HCT116 (cell line): Measurements from ENCODE around the gene RNGTT. TPM values are rescaled to one million over a fixed set of nuclear protein-coding genes. Genes with fewer than 3 reads are reported as not detected.

Source experiments
- ATAC-seq: fragments of 200-7000 bp; cut with Tn5 transposase; 2 replicates; pipeline ENCODE4 v1.9.1; 2020; ENCODE audit warnings: mild to moderate bottlenecking, moderate library complexity
- BruUV-seq: library from RNA; stranded (reverse); fragments of 400-500 nt; replicated peaks from 2 replicates; lab custom pipeline; 2021; lab: Mats Ljungman, UMichigan
- CTCF ChIA-PET: fragments of 300-600 bp; sonication (Branson Sonifier 250); formaldehyde crosslinking; loops from one replicate; lab custom pipeline; 2021; ENCODE audit warnings: antibody characterized with exemption; lab: Charles Lee
- POLR2A ChIA-PET: fragments of 300-600, 350-600 bp; sonication (Branson Sonifier 250); formaldehyde crosslinking; loops from one replicate; lab custom pipeline; 2021; ENCODE audit warnings: antibody characterized with exemption; lab: Charles Lee
- RAD21 ChIA-PET, 2 experiments: fragments of 300-600 bp; sonication (Branson Sonifier 250); formaldehyde crosslinking; loops; one replicate each; lab custom pipeline; 2023; ENCODE audit warnings: low total read pairs in 2 of 2; ENCODE audit not compliant: uncharacterized antibody in 2 of 2, unreplicated experiment in 2 of 2, low non-redundant PET in 1 of 2; lab: Charles Lee
- DNase-seq: peaks from one replicate; pipeline ENCODE4 v3.0.0-alpha.2; 2010; ENCODE audit warnings: low read depth, low spot score
- H2AFZ ChIP-seq: fragments of 200-600 bp; shearing (Covaris generic), sonication (generic); 2 replicates; pipeline ENCODE4 v1.6.1; 2017; ENCODE audit warnings: low read depth, mixed run types, mixed read lengths, antibody characterized with exemption, low read length; ENCODE audit not compliant: poor library complexity, severe bottlenecking
- H3K27ac ChIP-seq: 2 replicates; pipeline ENCODE4 v1.5.1; 2012; ENCODE audit warnings: low read depth, low read length
- H3K27me3 ChIP-seq: fragments of 200-600 bp; sonication (generic); 2 replicates; pipeline ENCODE4 v1.6.1; 2016; ENCODE audit warnings: mixed run types, low read length, mixed read lengths; ENCODE audit not compliant: insufficient read depth
- H3K36me3 ChIP-seq, 2 experiments: fragments of 200-500 bp in 1 of 2; fragments of 200-600 bp in 1 of 2; sonication (Bioruptor generic) in 1 of 2; sonication (generic) in 1 of 2; 2 replicates each; pipeline versions ENCODE4 v1.5.1 to v1.6.1; 2014 to 2016; ENCODE audit warnings: low read length in 2 of 2, inconsistent platforms in 1 of 2, mixed read lengths in 1 of 2, mixed run types in 1 of 2; ENCODE audit not compliant: insufficient read depth in 2 of 2, control insufficient read depth in 1 of 2
- H3K4me1 ChIP-seq, 2 experiments: fragments of 200-600 bp in 1 of 2; sonication (generic) in 1 of 2; 2 replicates each; pipeline versions ENCODE4 v1.5.1 to v1.6.1; 2012 to 2017; ENCODE audit warnings: low read length in 2 of 2, inconsistent platforms in 1 of 2, mild to moderate bottlenecking in 1 of 2, mixed read lengths in 1 of 2, mixed run types in 1 of 2, moderate library complexity in 1 of 2; ENCODE audit not compliant: insufficient read depth in 2 of 2, control insufficient read depth in 1 of 2
- H3K4me2 ChIP-seq: fragments of 200-600 bp; sonication (generic); 2 replicates; pipeline ENCODE4 v1.6.1; 2017; ENCODE audit warnings: mixed run types, low read length, mixed read lengths
- H3K4me3 ChIP-seq, 2 experiments: fragments of 200-600 bp in 1 of 2; sonication (generic) in 1 of 2; replicated peaks in 1 of 2; 2 replicates each; pipeline ENCODE4 v1.5.1; 2011 to 2016; ENCODE audit warnings: low read length in 2 of 2, control low read depth in 1 of 2, low read depth in 1 of 2, mild to moderate bottlenecking in 1 of 2, mixed read lengths in 1 of 2, mixed run types in 1 of 2
- H3K79me2 ChIP-seq: fragments of 200-600 bp; sonication (generic); 2 replicates; pipeline ENCODE4 v1.6.1; 2017; ENCODE audit warnings: mild to moderate bottlenecking, mixed run types, low read length, moderate library complexity, mixed read lengths; ENCODE audit not compliant: insufficient read depth
- H3K9ac ChIP-seq: fragments of 200-600 bp; sonication (generic); 2 replicates; pipeline ENCODE4 v1.6.1; 2016; ENCODE audit warnings: low read length, mixed read lengths
- H3K9me2 ChIP-seq: fragments of 200-600 bp; sonication (generic), shearing (Covaris generic); 2 replicates; pipeline ENCODE4 v1.6.1; 2017; ENCODE audit warnings: mixed run types, mild to moderate bottlenecking, moderate library complexity; ENCODE audit not compliant: insufficient read depth
- H3K9me3 ChIP-seq, 2 experiments: fragments of 200-500 bp in 1 of 2; fragments of 200-600 bp in 1 of 2; sonication (Bioruptor generic) in 1 of 2; sonication (generic) in 1 of 2; 2 replicates each; pipeline ENCODE4 v1.6.1; 2014 to 2017; ENCODE audit warnings: low read length in 2 of 2, mixed read lengths in 2 of 2, inconsistent platforms in 1 of 2, low read depth in 1 of 2, mild to moderate bottlenecking in 1 of 2, mixed run types in 1 of 2, moderate library complexity in 1 of 2; ENCODE audit not compliant: control insufficient read depth in 1 of 2, insufficient read depth in 1 of 2
- H4K20me1 ChIP-seq: fragments of 200-600 bp; sonication (generic), shearing (Covaris generic); 2 replicates; pipeline ENCODE4 v1.6.1; 2017; ENCODE audit warnings: mixed run types, mild to moderate bottlenecking, moderate library complexity; ENCODE audit not compliant: insufficient read depth
- ATF3 ChIP-seq: IDR thresholded peaks from 2 replicates; pipeline ENCODE4 v1.6.1; 2012
- CEBPB ChIP-seq: IDR thresholded peaks from 2 replicates; pipeline ENCODE4 v1.6.1; 2012; ENCODE audit warnings: low read depth
- ELF1 ChIP-seq: IDR thresholded peaks from 2 replicates; pipeline ENCODE4 v1.6.1; 2012; ENCODE audit warnings: low read depth, borderline replicate concordance
- EZH2 ChIP-seq: fragments of 200-600 bp; sonication (generic); IDR thresholded peaks from 2 replicates; pipeline ENCODE4 v1.6.1; 2017; ENCODE audit warnings: antibody characterized with exemption, mixed run types
- JUND ChIP-seq: IDR thresholded peaks from 2 replicates; pipeline ENCODE4 v1.6.1; 2012
- POLR2AphosphoS5 ChIP-seq: IDR thresholded peaks from 2 replicates; pipeline ENCODE4 v1.6.1; 2011; ENCODE audit warnings: mild to moderate bottlenecking, low read depth, low read length, moderate library complexity
- REST ChIP-seq: IDR thresholded peaks from 2 replicates; pipeline ENCODE4 v1.6.1; 2012; ENCODE audit warnings: low read depth
- SIN3A ChIP-seq: IDR thresholded peaks from 2 replicates; pipeline ENCODE4 v1.6.1; 2012; ENCODE audit warnings: low read depth
- SP1 ChIP-seq: IDR thresholded peaks from 2 replicates; pipeline ENCODE4 v1.6.1; 2012; ENCODE audit warnings: low read depth
- YY1 ChIP-seq: IDR thresholded peaks from 2 replicates; pipeline ENCODE4 v1.6.1; 2011; ENCODE audit warnings: low read length, low read depth, moderate library complexity, mild to moderate bottlenecking; ENCODE audit not compliant: insufficient replicate concordance; ENCODE audit errors: extremely low read depth
- ZFX ChIP-seq: fragments of 450-650 bp; IDR thresholded peaks from 2 replicates; pipeline ENCODE4 v1.6.1; 2017
- intact Hi-C: fragments of 100-400 bp; cut with micrococcal nuclease; formaldehyde crosslinking; loops from 2 replicates; pipeline ENCODE4 v1.10.0; 2022
- total RNA-seq: library from RNA; stranded (reverse); gene quantifications from one replicate; pipeline ENCODE4 v1.2.1, GENCODE V29; 2021; ENCODE audit not compliant: unreplicated experiment
- TF ChIP-seq, protein P1 (sequence below), 3 experiments: fragments of 200-600 bp in 1 of 3; sonication (generic) in 1 of 3; IDR thresholded peaks in 2 of 3; conservative IDR thresholded peaks in 1 of 3; 2 replicates each; pipeline ENCODE4 v1.5.1; 2012 to 2017; ENCODE audit warnings: low read depth in 2 of 3, low read length in 2 of 3, antibody characterized with exemption in 1 of 3, borderline replicate concordance in 1 of 3, control low read depth in 1 of 3, mild to moderate bottlenecking in 1 of 3, mixed read lengths in 1 of 3, mixed run types in 1 of 3, moderate library complexity in 1 of 3; ENCODE audit not compliant: insufficient read depth in 1 of 3

RNGTT gene
- total RNA-seq, 1 experiment from 2014 or later = 23.0 TPM

GRCh38 chr6:88872962-88873361 lies 90.5 kb downstream of the RNGTT start:
- Histone ChIP-seq H3K9me3 (no peaks in the 10 kb centered on the region), H3K9ac (no peak overlapping the region), H3K36me3 (no peaks in the 10 kb centered on the region), H3K27ac (no peak overlapping the region), H3K4me1 (peaks cover 0 to 8% of the 10 kb centered on the region in 2 experiments; a peak in 2 of 4 replicates), H3K79me2 (no peaks in the 10 kb centered on the region), H3K27me3 (no peaks in the 10 kb centered on the region), H3K4me3 (no peak overlapping the region), H2AFZ (no peak overlapping the region), H3K4me2 (no peak overlapping the region), H3K9me2 (no peaks in the 10 kb centered on the region), H4K20me1 (no peaks in the 10 kb centered on the region)
- intact Hi-C loops = loop anchor here (10.0 kb wide), 1 partner anchor 1738 kb away; no protein-coding TSS in a partner anchor
- BruUV-seq = no TSS peak
- ChIA-PET RAD21 (no interaction called here), CTCF (no interaction called here), POLR2A (no interaction called here)
- DNase-seq (no peak), ATAC-seq (no peak)
- no peak for TF ChIP-seq SP1
- TF ChIP-seq SIN3A = no peak
- TF ChIP-seq POLR2AphosphoS5 = no peak
- TF ChIP-seq YY1 = no peak
- no peak for TF ChIP-seq EZH2

DNA sequence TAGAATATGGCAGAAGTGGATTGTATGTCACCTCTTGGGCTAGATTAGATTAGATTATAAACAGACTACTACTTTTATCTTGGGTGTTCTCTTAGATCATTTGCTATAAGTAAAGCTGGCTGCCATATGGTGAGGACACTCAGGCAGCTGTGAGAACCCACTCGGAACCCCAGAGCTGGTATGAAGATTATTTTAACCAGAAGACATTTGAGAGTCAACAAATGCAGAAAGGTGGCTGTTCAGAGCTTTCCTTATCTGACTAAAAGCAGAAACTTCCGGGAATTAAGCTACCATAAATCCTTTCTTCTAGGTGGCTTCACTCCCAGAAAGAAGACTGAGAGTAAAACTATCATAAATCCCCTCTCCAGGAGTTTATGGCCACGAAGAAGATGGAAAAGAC lies 91.9 kb downstream of the RNGTT start:
- Histone ChIP-seq H3K4me3 (no peak overlapping the region), H3K4me1 (peaks cover 0 to 8% of the 10 kb centered on the region in 2 experiments; a peak in 2 of 4 replicates), H3K27ac (no peak overlapping the region), H4K20me1 (no peaks in the 10 kb centered on the region), H3K9me2 (no peaks in the 10 kb centered on the region), H2AFZ (no peak overlapping the region), H3K27me3 (no peaks in the 10 kb centered on the region), H3K9ac (no peak overlapping the region), H3K36me3 (no peaks in the 10 kb centered on the region), H3K79me2 (no peaks in the 10 kb centered on the region), H3K4me2 (no peak overlapping the region), H3K9me3 (no peaks in the 10 kb centered on the region)
- no TSS peak for BruUV-seq
- CTCF ChIA-PET = interaction anchor here (0.8 to 2.3 kb wide), 16 partner anchors 8 to 1805 kb away, joined by 3 to 17 read pairs (median 5); no protein-coding TSS in a partner anchor
- RAD21 ChIA-PET = no interaction called here
- POLR2A ChIA-PET = no interaction called here
- DNase-seq = no peak
- intact Hi-C loops = loop anchor here (2.0 to 10.0 kb wide), 2 partner anchors 941 to 1737 kb away; no protein-coding TSS in a partner anchor
- ATAC-seq = no peak
- TF ChIP-seq, protein P1, sequence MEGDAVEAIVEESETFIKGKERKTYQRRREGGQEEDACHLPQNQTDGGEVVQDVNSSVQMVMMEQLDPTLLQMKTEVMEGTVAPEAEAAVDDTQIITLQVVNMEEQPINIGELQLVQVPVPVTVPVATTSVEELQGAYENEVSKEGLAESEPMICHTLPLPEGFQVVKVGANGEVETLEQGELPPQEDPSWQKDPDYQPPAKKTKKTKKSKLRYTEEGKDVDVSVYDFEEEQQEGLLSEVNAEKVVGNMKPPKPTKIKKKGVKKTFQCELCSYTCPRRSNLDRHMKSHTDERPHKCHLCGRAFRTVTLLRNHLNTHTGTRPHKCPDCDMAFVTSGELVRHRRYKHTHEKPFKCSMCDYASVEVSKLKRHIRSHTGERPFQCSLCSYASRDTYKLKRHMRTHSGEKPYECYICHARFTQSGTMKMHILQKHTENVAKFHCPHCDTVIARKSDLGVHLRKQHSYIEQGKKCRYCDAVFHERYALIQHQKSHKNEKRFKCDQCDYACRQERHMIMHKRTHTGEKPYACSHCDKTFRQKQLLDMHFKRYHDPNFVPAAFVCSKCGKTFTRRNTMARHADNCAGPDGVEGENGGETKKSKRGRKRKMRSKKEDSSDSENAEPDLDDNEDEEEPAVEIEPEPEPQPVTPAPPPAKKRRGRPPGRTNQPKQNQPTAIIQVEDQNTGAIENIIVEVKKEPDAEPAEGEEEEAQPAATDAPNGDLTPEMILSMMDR (IDR thresholded peaks at IDR 0.05 in 2 of 3, conservative IDR thresholded peaks at IDR 0.05 in 1 of 3; ENCODE audit: borderline replicate concordance in 1 of 3, insufficient read depth in 1 of 3, low read depth in 2 of 3, low read length in 2 of 3) = no peak
- TF ChIP-seq SP1 (no peak), ELF1 (no peak), ATF3 (no peak), REST (no peak), YY1 (no peak), CEBPB (no peak), ZFX (no peak), POLR2AphosphoS5 (no peak), JUND (no peak)
